ENCODE results near the gene UBN2.
"Not testable (repeated sequence)": the region's sequence is repeated elsewhere in the genome, so short reads cannot be mapped to it uniquely, and the experiment has no call there.

Gene UBN2

DNA sequence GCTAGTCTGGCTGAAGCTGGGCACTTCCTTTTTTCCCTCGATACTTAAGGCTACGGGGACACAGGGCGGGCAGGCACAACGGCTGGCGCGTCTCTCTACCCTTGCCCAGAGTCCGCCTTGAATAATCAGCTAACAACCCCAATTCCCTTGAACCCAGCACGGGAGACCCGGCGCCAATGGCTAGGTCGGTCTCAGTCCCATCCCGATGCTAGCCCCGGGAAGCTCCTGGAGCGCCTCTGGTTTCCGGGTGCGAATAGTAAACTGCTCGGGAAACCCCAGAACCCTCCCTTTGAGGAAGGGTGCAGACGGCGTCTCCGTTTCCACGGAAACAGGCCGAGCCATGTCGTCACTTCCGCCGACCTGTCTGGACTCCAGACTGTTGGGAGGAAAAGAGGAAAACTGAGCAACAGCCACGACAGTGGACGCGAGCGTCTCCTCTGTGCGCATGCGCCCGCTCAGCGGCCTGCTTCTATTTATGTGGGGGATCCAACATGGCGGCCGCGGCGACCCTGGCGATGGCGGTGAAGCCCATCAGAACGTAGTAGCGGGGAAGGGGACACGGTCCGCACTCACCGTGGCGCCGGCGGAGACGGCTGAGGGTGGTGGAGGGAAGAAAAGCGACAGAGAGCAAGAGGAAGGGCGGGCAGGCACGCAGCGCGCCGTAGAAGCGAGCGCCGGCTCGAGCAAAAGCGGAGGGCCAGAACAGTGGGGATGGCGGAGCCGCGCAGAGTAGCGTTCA lies at the start of gene UBN2:
TSS of gene UBN2 (plus strand) at position 464 of the 739 bp plus-strand sequence. CDS start at position 712, 248 bp downstream.
- DNase-seq (ENCODE audit: low read depth in 2 of 2): peak; percentile 87 to 91

DNA sequence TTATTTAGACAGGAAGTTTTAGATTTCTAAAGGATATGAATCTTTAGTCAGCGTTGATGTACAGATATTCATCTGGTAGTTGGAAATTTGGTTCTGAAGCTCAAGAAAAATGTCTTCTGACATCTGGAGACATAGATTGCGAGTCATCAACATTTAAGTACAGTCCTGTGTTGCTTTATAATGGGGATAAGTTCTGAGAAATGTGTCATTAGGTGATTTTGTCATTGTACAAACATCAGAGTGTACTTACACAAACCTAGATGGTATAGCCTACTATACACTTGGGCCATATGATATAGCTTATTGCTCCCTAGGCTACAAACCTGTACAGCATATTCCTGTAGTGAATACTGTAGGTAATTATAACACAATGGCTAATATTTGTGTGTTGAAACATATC lies 49.6 kb upstream of the UBN2 start:
- no peak for DNase-seq (ENCODE audit: low read depth in 2 of 2)

DNA sequence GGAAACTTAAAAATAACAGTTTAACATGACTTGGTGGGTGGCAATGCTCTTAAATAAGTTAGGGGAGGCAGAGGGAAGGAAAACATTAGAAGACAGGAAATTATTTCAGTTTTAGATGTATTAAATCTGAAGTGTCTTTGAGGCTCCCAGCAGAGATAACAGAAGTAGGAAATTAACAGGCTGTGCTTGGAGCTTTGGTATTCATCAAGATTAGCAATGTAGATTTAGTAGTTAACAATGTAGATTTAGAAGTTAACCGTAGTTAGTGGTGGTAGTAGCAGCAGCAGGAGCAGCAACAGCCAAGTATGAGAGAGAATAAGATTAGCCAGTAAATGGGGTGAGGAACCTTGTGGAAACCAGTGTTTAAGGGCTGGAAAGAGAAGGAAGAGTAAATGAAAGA lies 48.7 kb upstream of the UBN2 start:
- DNase-seq (ENCODE audit: low read depth in 2 of 2): no peak

DNA sequence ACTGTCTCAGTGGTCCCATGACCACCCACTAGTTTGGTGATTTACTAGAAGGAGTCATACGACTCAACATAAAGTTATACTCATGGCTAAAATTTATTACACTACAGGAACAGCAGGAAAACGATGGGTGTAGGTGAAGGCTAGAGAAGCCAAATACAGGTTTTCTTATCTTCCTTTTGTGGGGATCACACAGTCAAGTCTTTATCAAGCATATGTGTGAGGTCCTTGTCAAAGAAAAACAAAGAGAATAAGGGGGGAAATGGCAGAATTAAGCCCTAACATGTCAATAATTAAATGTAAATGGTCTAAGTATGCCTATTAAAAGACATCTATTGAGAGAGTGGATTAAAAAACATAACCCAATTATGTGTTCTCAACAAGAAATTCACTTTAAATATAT lies 47.8 kb upstream of the UBN2 start:
- no peak for DNase-seq (ENCODE audit: low read depth in 2 of 2)

DNA sequence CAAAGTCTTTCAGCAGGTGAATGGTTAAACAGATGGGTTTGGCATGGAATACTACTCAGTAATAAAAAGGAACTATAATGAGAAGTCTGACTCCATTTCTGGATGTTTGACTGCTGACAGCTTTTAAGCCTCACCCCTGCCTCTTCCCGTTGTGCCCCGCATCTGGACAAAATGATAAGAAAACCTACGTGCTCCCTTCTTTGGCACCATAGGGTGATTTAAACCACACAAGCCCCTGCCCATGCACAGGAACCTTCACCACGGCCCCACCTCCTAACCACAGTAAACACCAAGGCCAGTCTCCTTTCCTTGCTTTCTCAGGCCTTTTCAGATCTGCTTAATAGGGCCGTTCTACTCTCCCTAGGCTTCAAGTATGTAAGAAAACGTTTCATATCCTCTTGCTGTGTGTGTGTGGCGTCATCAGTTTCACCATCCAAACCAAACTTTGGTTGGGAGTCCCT lies 47.1 kb upstream of the UBN2 start:
- DNase-seq (ENCODE audit: low read depth in 2 of 2): no peak

DNA sequence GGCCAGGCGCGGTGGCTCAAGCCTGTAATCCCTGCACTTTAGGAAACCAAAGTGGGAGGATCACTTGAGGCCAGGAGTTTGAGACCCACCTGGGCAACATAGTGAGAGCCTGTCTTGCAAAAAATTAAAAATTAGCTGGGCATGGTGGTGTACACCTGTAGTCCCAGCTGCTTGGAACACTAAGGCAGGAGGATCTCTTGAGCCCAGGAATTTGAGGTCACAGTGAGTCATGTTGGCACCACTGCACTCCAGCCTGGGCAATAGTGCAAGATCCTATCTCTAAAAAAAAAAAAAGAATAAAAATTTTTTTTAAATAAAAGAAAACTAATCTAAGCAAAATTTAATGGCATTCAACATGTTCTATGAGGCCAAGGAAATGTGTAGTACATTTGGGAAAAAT lies 44.9 kb upstream of the UBN2 start:
- no peak for DNase-seq (ENCODE audit: low read depth in 2 of 2)

DNA sequence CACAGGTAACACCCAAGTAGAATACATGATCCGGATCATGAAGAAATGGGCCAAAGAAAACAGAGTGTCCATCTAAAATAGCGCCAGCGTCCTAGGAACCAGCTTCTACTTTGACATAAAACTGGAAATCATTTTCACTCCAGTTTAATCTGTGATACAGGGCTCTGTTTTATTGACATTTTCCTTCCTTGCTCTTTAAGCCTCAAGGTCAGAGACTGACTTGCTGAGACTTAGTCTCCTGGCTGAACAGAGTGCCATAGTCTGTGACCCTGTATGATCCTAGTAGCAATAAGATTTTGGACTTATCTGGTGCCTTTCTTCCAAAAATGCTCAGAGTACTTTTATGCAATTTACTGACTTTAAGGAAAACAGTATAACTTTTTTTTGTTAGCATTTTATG lies 41.7 kb upstream of the UBN2 start:
- DNase-seq (ENCODE audit: low read depth in 2 of 2): no peak

DNA sequence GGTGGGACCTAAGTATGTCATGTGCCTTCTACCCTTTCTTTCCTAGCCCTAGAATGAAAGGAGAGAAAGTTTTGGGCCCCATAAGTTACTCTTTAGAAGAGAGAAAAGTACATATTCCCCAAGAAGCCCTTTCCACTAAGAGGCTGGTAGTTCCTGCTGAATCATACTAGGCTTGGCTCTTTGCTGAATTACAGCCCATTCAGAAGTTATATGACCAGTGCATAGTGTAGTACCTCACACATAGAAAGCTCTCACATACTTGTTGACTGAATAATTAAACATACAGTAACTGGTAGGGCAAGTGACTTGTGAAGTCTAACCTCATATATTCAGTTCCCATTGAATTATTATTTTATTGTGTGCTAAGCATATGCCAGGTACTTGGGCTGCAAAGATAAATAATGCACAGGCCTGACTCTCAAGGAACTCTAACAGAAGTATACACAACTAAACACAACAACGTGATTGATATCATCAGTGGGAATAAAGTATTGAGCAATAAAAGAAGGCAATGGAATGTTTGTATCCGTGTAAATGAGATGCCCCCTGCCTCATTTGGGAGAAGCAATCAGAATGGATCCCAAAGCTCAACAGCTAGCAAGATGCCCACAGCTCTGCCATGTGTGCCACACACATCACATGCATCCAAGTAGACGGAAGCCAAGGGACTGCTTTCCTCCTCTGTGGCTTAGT lies 38.9 kb upstream of the UBN2 start:
- DNase-seq (ENCODE audit: low read depth in 2 of 2): no peak

DNA sequence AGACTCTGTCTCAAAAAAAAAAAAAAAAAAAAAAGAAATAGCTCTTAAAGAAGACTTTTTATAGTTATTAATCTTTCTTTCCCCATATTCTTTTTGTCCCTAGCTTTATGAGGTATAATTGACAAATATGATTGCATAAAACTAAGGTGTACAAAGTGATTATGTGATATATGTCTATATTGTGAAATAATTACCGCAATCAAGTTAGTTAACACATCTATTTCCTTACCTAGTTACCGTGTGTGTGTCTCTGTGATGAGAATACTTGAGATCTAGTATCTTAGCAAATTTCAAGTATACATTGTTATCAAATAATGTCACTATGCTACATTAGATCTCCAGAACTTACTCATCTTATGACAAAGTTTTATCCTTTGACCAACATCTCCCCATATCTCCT lies 30.7 kb upstream of the UBN2 start:
- DNase-seq (ENCODE audit: low read depth in 2 of 2): no peak

DNA sequence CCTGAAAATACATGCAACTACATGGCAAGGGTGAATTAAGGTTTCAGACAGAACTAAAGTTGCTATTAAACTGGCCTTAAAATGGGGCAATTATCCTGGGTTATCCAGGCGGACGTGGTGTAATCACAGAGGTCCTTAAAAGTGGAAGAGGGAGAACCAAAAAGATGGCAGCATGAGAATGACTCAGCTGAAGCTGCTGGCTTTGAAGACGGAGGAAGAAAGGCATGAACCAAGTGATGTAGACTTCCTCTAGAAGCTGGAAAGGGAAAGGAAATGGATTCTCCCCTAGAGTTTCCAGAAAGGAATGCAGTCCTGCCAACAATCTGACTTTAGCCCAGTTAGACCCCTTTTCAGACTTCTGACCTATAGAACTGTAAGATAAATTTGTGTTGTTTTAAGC lies 27.0 kb upstream of the UBN2 start:
- no peak for DNase-seq (ENCODE audit: low read depth in 2 of 2)

DNA sequence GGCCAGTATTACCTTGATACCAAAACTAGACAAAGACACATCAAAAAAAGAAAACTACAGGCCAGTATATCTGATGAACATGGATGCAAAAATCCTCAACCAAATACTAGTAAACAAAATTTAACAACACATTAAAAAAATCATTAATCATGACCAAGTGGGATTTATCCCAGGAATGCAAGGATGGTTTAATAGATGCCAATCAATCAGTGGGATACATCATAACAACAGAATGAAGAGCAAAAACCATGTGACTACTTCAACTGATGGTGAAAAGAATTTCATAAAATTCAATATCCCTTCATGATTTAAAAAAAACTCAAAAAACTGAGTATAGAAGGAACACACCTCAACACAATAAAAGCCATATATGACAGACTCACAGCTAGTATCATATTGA lies 25.2 kb upstream of the UBN2 start:
- DNase-seq (ENCODE audit: low read depth in 2 of 2): no peak

DNA sequence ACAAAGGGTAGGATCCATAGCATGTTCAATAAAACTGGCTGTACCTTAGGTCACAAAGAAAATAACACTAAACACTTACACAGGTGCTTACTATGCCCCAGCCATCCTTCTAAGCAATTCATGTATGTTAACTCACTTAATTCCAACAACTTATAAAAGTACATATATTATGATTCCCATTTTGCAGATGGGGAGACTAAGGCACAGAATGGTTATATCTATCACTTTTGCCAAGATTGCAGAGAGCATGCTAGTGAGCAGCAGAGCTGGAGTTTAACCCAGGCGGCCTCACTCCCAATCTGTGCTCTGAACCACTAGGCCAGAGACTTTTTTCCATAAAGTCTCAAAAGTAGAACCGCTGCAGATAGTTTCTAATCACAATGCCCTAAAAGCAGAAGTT lies 18.9 kb upstream of the UBN2 start:
- no peak for DNase-seq (ENCODE audit: low read depth in 2 of 2)

DNA sequence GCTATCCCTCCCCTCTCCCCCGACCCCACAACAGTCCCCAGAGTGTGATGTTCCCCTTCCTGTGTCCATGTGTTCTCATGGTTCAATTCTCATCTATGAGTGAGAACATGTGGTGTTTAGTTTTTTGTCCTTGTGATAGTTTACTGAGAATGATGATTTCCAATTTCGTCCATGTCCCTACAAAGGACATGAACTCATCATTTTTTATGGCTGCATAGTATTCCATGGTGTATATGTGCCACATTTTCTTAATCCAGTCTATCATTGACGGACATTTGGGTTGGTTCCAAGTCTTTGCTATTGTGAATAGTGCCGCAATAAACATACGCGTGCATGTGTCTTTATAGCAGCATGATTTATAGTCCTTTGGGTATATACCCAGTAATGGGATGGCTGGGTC lies 17.5 kb upstream of the UBN2 start:
- DNase-seq (ENCODE audit: low read depth in 2 of 2): not testable (repeated sequence)

DNA sequence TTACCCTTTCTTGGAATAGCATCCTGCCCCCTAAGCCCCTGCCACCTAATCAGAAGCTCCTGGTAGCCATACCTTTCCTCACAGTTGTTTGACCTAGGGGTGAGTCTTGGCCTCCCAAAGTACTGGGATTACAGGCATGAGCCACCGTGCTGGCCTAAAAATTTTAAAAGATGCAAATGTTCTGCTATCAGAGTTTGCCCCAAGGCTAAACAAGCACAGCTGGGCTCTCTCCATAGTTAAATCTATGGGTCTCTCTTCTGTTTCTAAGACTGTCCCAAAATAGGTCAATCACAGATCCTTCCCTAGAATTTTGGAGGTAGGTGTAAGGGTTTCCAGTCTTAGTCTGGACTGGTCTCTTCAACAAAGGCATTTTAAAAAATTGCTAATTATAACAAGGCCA lies 12.9 kb upstream of the UBN2 start:
- no peak for DNase-seq (ENCODE audit: low read depth in 2 of 2)

DNA sequence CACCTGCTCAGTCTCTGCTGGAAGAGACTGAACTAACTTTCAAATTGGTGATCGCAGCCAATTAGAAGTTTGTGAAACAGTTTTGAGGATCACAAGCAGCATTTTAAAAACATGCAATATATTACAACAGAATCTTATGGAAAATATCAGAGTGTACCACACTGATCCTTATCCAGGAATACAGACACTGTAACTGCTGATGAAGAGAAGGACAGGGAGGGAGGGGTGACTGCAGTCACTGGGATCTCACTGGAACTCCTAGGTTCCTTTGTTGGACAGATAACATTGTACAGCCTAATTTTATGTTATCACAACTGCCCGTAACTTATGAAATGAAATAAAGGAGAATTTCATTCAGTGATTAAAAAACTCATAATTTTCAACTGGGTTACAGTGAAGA lies 6.8 kb upstream of the UBN2 start:
- DNase-seq (ENCODE audit: low read depth in 2 of 2): no peak

DNA sequence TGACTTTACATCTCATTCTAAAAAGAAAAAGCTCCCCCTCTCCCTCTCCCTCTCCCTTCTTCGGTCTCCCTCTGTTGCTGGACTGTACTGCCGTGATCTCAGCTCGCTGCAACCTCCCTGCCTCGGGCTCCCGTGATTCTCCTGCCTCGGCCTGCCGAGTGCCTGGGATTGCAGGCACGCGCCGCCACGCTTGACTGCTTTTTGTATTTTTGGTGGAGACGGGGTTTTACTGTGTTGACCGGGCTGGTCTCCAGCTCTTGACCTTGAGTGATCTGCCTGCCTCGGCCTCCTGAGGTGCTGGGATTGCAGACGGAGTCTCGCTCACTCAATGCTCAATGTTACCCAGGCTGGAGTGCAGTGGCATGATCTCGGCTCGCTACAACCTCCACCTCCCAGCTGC lies 6.2 kb upstream of the UBN2 start:
- not testable (repeated sequence) for DNase-seq (ENCODE audit: low read depth in 2 of 2)

DNA sequence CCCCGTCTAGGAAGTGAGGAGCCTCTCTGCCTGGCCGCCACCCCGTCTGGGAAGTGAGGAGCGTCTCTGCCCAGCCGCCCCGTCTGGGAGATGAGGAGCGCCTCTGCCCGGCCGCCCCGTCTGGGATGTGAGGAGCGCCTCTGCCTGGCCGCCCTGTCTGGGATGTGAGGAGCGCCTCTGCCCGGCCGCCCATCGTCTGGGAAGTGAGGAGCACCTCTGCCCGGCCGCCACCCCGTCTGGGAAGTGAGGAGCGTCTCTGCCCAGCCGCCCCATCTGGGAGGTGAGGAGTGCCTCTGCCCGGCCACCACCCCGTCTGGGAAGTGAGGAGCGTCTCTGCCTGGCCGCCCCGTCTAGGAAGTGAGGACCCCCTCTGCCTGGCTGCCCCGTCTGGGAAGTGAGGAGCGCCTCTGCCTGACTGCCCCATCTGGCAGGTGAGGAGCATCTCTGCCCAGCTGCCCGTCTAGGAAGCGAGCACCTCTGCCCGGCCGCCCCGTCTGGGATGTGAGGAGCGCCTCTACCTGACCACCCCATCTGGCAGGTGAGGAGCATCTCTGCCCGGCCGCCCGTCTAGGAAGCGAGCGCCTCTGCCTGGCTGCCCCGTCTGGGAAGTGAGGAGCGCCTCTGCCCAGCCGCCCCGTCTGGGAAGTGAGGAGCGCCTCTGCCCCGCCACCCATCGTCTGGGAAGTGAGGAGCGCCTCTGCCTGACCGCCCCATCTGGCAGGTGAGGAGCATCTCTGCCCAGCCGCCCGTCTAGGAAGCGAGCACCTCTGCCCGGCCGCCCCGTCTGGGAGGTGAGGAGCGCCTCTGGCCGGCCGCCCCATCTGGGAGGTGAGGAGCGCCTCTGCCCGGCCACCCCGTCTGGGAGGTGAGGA lies 5.5 kb upstream of the UBN2 start:
- DNase-seq (ENCODE audit: low read depth in 2 of 2): not testable (repeated sequence)

DNA sequence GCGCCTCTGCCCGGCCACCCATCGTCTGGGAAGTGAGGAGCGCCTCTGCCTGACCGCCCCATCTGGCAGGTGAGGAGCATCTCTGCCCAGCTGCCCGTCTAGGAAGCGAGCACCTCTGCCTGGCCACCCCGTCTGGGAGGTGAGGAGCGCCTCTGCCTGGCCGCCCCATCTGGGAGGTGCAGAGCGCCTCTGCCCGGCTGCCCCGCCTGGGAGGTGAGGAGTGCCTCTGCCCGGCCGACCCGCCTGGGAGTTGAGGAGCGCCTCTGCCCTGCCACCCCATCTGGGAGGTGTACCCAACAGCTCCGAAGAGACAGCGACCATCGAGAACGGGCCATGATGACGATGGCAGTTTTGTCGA lies 4.9 kb upstream of the UBN2 start:
- DNase-seq (ENCODE audit: low read depth in 2 of 2): not testable (repeated sequence)

DNA sequence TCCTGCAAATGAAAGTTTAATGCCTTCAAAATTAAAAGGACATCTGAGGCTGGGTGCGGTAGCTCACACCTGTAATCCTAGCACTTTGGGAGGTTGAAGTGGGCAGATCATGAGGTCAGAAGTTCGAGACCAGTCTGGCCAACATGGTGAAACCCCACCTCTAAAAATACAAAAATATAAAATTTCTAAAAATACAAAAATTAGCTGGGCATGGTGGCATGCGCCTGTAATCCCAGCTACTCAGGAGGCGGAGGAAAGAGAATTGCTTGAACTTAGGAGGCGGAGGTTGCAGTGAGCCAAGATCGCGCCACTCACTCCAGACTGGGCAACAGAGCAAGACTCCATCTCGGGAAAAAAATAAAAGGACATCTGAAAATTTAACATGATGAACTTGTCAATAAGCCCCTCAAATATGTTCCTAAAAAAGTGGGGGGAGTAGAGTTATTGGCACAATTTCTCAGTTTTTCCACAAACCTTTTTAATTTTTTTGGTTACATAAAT lies 4.0 kb upstream of the UBN2 start:
- not testable (repeated sequence) for DNase-seq (ENCODE audit: low read depth in 2 of 2)

DNA sequence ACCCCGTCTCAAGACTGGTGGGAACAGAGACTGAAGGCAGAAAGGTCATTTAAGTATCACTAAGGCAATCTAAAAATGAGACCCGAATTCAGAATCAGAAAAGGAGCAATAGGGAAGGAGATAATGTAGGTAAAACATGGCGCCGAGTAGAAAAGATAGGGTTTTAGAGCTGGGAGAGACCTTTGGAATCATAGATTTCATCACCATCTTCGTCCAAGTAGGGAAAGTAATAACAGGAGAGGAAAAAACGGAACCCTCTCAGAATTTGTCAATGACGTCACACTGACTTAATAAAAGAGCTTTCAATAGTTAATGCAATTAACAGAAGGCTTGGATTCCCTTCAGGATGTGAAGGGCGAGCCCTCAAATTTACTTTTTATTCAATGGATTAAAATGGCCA lies 1.0 kb upstream of the UBN2 start:
- no peak for DNase-seq (ENCODE audit: low read depth in 2 of 2)

DNA sequence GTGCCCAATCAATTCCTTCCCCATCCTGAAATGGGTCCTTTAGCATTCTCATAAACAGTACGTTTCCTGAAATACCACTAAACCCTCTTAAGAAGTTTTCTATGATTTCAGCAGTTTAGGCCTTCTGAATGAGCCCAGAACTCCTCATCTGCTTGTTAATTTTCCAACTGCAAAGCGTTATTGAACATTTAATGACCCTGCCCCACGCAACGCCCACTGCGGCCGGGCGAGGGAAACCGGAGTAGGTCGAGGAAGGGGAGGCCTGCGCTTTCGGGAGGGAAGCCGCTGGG lies 608 bp upstream of the UBN2 start:
- no peak for DNase-seq (ENCODE audit: low read depth in 2 of 2)

DNA sequence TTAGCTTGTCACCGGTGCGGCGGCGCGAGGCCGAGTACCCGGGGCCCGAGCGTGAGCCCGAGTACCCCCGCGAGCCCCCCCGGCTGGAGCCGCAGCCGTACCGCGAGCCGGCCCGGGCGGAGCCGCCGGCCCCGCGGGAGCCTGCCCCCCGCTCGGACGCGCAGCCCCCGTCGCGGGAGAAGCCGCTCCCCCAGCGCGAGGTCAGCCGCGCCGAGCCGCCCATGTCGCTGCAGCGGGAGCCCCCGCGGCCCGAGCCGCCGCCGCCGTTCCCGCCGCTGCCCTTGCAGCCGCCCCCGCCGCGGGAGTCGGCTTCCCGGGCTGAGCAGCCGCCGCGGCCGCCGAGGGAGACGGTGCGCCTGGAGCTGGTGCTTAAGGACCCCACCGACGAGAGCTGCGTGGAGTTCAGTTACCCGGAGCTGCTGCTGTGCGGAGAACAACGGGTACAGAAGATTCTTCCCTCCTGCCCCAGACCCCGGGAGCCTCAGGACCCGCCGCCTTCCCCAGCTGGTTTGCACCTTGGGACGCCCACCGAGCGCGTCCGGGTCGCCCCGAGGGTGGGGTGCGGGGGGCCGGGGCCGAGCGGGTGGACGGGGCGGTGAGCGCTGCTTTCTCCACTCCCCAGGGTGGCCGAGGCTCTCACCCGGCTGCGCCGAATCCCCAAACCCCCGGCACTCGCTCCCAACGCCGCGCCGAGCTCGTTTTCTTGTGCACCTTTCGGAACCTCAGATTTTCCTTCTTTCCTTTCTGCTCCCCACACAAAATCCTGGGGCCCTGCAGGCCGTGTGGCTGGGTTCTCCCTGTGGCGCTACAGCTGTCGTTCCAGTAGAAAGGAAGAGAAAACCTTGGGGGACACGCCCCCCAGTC lies 708 bp downstream of the UBN2 start:
- DNase-seq (ENCODE audit: low read depth in 2 of 2): peak in 1 of 2 donors; percentile 6
